Measurements from ENCODE around the gene VN1R2. TPM values are rescaled to one million over a fixed set of nuclear protein-coding genes. Genes with fewer than 3 reads are reported as not detected.

VN1R2 gene
- total RNA-seq, 1 donor from 2014 or later, result not detected

GRCh38 chr19:53308339-53308811 lies 50.3 kb downstream of the VN1R2 start:
- DNase-seq (ENCODE audit: low spot score), result no peak
- intact Hi-C loops (cut with DNase I), result no loop called here

Other genes starting within 250 kb of the VN1R2 start
- not detected for gene ERVV-1, start 244.4 kb upstream of the VN1R2 start, total RNA-seq
- gene ERVV-2, start 213.6 kb upstream of the VN1R2 start, total RNA-seq, result not detected
- 16.8 TPM for gene ZNF160, start 154.9 kb upstream of the VN1R2 start, total RNA-seq
- 20.9 TPM for gene ZNF415, start 125.4 kb upstream of the VN1R2 start, total RNA-seq
- gene ZNF347, start 99.2 kb upstream of the VN1R2 start, total RNA-seq, result 7.7 TPM
- gene ZNF665, start 64.9 kb upstream of the VN1R2 start, total RNA-seq, result 1.3 TPM
- gene ZNF677, start 3.4 kb upstream of the VN1R2 start, total RNA-seq, result 20.2 TPM
- gene VN1R4, start 9.4 kb downstream of the VN1R2 start, total RNA-seq, result not detected
- gene ZNF845, start 75.5 kb downstream of the VN1R2 start, total RNA-seq, result 3.2 TPM
- gene ZNF525, start 107.4 kb downstream of the VN1R2 start, total RNA-seq, result 4.4 TPM
- 4.5 TPM for gene ZNF765, start 136.9 kb downstream of the VN1R2 start, total RNA-seq
- gene ZNF761, start 173.7 kb downstream of the VN1R2 start, total RNA-seq, result 3.5 TPM
- gene ZNF813, start 209.4 kb downstream of the VN1R2 start, total RNA-seq, result 0.75 TPM

Measured in cardiac septum (tissue), 1 donor.